GM12878 (cell line): ENCODE results near the gene KDM6B. TPM values are rescaled to one million over a fixed set of nuclear protein-coding genes. Genes with fewer than 3 reads are reported as not detected.

Source experiments
- BCL11A ChIP-seq: IDR thresholded peaks from 2 replicates; pipeline ENCODE4 v1.6.1; 2011; ENCODE audit warnings: low read depth, low read length
- CBX5 ChIP-seq: sonication (generic); IDR thresholded peaks from 2 replicates; pipeline ENCODE4 v1.6.1; 2016; ENCODE audit warnings: low read depth, moderate library complexity, mild to moderate bottlenecking, inconsistent platforms
- CHD1 ChIP-seq: IDR thresholded peaks from 2 replicates; pipeline ENCODE4 v1.6.1; 2012; ENCODE audit warnings: low read depth, low read length, improper control_type of control experiment
- CTCF ChIP-seq, 3 experiments: IDR thresholded peaks in 2 of 3; conservative IDR thresholded peaks in 1 of 3; 2 replicates each; pipeline ENCODE4 v1.5.1; 2011; ENCODE audit warnings: low read depth in 3 of 3, low read length in 3 of 3, mild to moderate bottlenecking in 3 of 3, control low read depth in 2 of 3, moderate library complexity in 2 of 3, inconsistent platforms in 1 of 3, mixed read lengths in 1 of 3; ENCODE audit not compliant: control insufficient read depth in 2 of 3, insufficient read depth in 1 of 3; ENCODE audit errors: extremely low read depth in 1 of 3
- ELK1 ChIP-seq: IDR thresholded peaks from 2 replicates; pipeline ENCODE4 v1.6.1; 2012; ENCODE audit warnings: low read depth, low read length, improper control_type of control experiment
- EZH2 ChIP-seq: IDR thresholded peaks from 2 replicates; pipeline ENCODE4 v1.6.1; 2012; ENCODE audit warnings: low read depth, mild to moderate bottlenecking, control low read depth, inconsistent platforms, low read length, borderline replicate concordance; ENCODE audit not compliant: control insufficient read depth
- GATAD2B ChIP-seq: fragments of 450-650 bp; conservative IDR thresholded peaks from 2 replicates; pipeline ENCODE4 v1.6.1; 2017; ENCODE audit warnings: low read depth, mild to moderate bottlenecking, moderate library complexity
- HDAC6 ChIP-seq: fragments of 200-600 bp; sonication (generic); IDR thresholded peaks from one replicate; pipeline ENCODE4 v1.8.0; 2017; ENCODE audit warnings: antibody characterized with exemption; ENCODE audit not compliant: unreplicated experiment
- HDGF ChIP-seq: fragments of 450-650 bp; IDR thresholded peaks from 2 replicates; pipeline ENCODE4 v1.6.1; 2016; ENCODE audit warnings: antibody characterized with exemption
- HSF1 ChIP-seq: fragments of 150-350 bp; IDR thresholded peaks from 2 replicates; pipeline ENCODE4 v1.6.1; 2014; ENCODE audit warnings: mild to moderate bottlenecking, low read depth, low read length
- MXI1 ChIP-seq: fragments of 150-350 bp; IDR thresholded peaks from 2 replicates; pipeline ENCODE4 v1.6.1; 2011; ENCODE audit warnings: low read depth, mild to moderate bottlenecking, inconsistent platforms, low read length, improper control_type of control experiment
- NFYB ChIP-seq: IDR thresholded peaks from 2 replicates; pipeline ENCODE4 v1.6.1; 2011; ENCODE audit warnings: low read depth, mild to moderate bottlenecking, low read length, improper control_type of control experiment, moderate library complexity; ENCODE audit not compliant: insufficient read depth
- NRF1 ChIP-seq: conservative IDR thresholded peaks from 2 replicates; pipeline ENCODE4 v1.6.1; 2011; ENCODE audit warnings: mild to moderate bottlenecking, low read depth, low read length, improper control_type of control experiment
- POLR2AphosphoS5 ChIP-seq: IDR thresholded peaks from 2 replicates; pipeline ENCODE4 v1.6.1; 2011; ENCODE audit warnings: mild to moderate bottlenecking, low read length, inconsistent platforms
- POU2F2 ChIP-seq: IDR thresholded peaks from 3 replicates; pipeline ENCODE4 v1.6.1; 2011; ENCODE audit warnings: low read depth, mild to moderate bottlenecking, low read length, borderline replicate concordance
- RELB ChIP-seq: fragments of 450-650 bp; IDR thresholded peaks from 2 replicates; pipeline ENCODE4 v1.6.1; 2017; ENCODE audit warnings: low read depth, mild to moderate bottlenecking, moderate library complexity
- RUNX3 ChIP-seq: IDR thresholded peaks from 2 replicates; pipeline ENCODE4 v1.6.1; 2012; ENCODE audit warnings: low read length, inconsistent platforms
- SREBF2 ChIP-seq: IDR thresholded peaks from 2 replicates; pipeline ENCODE4 v1.6.1; 2012; ENCODE audit warnings: mild to moderate bottlenecking, low read length
- TBL1XR1 ChIP-seq: IDR thresholded peaks from 2 replicates; pipeline ENCODE4 v1.6.1; 2012; ENCODE audit warnings: low read depth, low read length, improper control_type of control experiment
- YBX1 ChIP-seq: fragments of 450-650 bp; IDR thresholded peaks from 2 replicates; pipeline ENCODE4 v1.6.1; 2016; ENCODE audit warnings: antibody characterized with exemption
- YY1 ChIP-seq: IDR thresholded peaks from 2 replicates; pipeline ENCODE4 v1.6.1; 2011; ENCODE audit warnings: low read depth, mild to moderate bottlenecking, low read length
- ZBTB33 ChIP-seq: fragments of 450-650 bp; IDR thresholded peaks from 2 replicates; pipeline ENCODE4 v1.6.1; 2017; ENCODE audit warnings: mild to moderate bottlenecking
- ZNF217 ChIP-seq: fragments of 450-650 bp; IDR thresholded peaks from 2 replicates; pipeline ENCODE4 v1.6.1; 2017; ENCODE audit warnings: antibody characterized with exemption, mild to moderate bottlenecking
- polyA plus RNA-seq, 11 experiments: library from polyadenylated mRNA; depleted of rRNA in 4 of 11; unstranded in 6 of 11; stranded (reverse) in 5 of 11; fragments of >200 nt; fragmentation: Nextera tagmentation in 4 of 11; fragmentation: Illumina TruSeq in 1 of 11; extraction: Ambion mirVana in 4 of 11; extraction: Trizol in 1 of 11; gene quantifications; 1 replicate in 1 of 11; 2 replicates in 10 of 11; pipeline versions ENCODE4 v1.2.1 to v1.2.3, GENCODE V29; 2011 to 2016; ENCODE audit warnings: inconsistent platforms in 2 of 11, missing spikeins in 2 of 11, low read depth in 1 of 11
- total RNA-seq, 4 experiments: library from RNA; depleted of rRNA in 3 of 4; stranded (reverse); fragments of >200 nt in 3 of 4; fragmentation: Illumina TruSeq in 1 of 4; extraction: Trizol in 1 of 4; gene quantifications; 2 replicates each; pipeline versions ENCODE4 v1.2.1 to v1.2.3, GENCODE V29; 2013 to 2021

The KDM6B gene
- total and polyA plus RNA-seq, 10 of the 15 experiments (the other 5 are each of a cell fraction or from before 2014, with no cell fraction given) = 0.05 to 33.5 (median 2.3) TPM

GRCh38 chr17:7843536-7844291, 9.7 kb downstream of the KDM6B start (continued):
- TF ChIP-seq BCL11A = no peak; the same call in 1 of the 2 replicates
- no peak; the same call in 2 of the 3 replicates for TF ChIP-seq POU2F2
- TF ChIP-seq EZH2 = no peak
- TF ChIP-seq YBX1 = no peak
- TF ChIP-seq YY1 = no peak
- no peak for TF ChIP-seq NRF1
- 0 out of 2 replicates have a peak, but pooled peaks have one; percentile 5 for TF ChIP-seq HSF1
- TF ChIP-seq SREBF2 = no peak
- no peak for TF ChIP-seq NFYB
- TF ChIP-seq RELB = peak; percentile 77
- peak; percentile 51; the same call in 1 of the 2 replicates for TF ChIP-seq HDGF
- no peak for TF ChIP-seq RUNX3
- no peak for TF ChIP-seq POLR2AphosphoS5
- 0 out of 2 replicates have a peak, but pooled peaks have one; percentile 2 for TF ChIP-seq CHD1
- no peak for TF ChIP-seq CBX5
- TF ChIP-seq ELK1 = no peak
- TF ChIP-seq ZNF217 = no peak
- TF ChIP-seq TBL1XR1 = peak; percentile 92
- TF ChIP-seq ZBTB33 = no peak
- TF ChIP-seq HDAC6 = no peak
- TF ChIP-seq GATAD2B = no peak; the same call in 1 of the 2 replicates
- TF ChIP-seq MXI1 = peak; percentile 97
- no peak for TF ChIP-seq CTCF (IDR thresholded peaks at IDR 0.05 in 2 of 3, conservative IDR thresholded peaks at IDR 0.05 in 1 of 3; ENCODE audit: control insufficient read depth in 2 of 3, extremely low read depth in 1 of 3, insufficient read depth in 1 of 3, low read depth in 3 of 3, low read length in 3 of 3)
